HepG2 (cell line): Measurements from ENCODE around the gene STK32C. TPM values are rescaled to one million over a fixed set of nuclear protein-coding genes. Genes with fewer than 3 reads are reported as not detected.

ENCODE experiments used
- CHD4 ChIP-seq: fragments of 200-600 bp; sonication (generic); IDR thresholded peaks from 2 replicates; pipeline ENCODE4 v1.7.0; 2017; ENCODE audit warnings: mild to moderate bottlenecking, low read length, borderline replicate concordance
- DDIT3 ChIP-seq: sonication (generic); formaldehyde crosslinking; IDR thresholded peaks from 2 replicates; pipeline ENCODE4 v1.4.0; 2020; ENCODE audit warnings: mild to moderate bottlenecking, missing genetic modification reagents
- ELK4 ChIP-seq: sonication (generic); formaldehyde crosslinking; IDR thresholded peaks from 2 replicates; pipeline ENCODE4 v1.9.0; 2021; ENCODE audit warnings: missing genetic modification reagents, borderline replicate concordance
- FOXP4 ChIP-seq: sonication (generic); formaldehyde crosslinking; IDR thresholded peaks from 2 replicates; pipeline ENCODE4 v1.4.0; 2020; ENCODE audit warnings: missing genetic modification reagents
- GABPB1 ChIP-seq: IDR thresholded peaks from 2 replicates; pipeline ENCODE4 v1.6.1; 2016; ENCODE audit warnings: mild to moderate bottlenecking, missing genetic modification reagents, moderate library complexity, missing compliant biosample characterization
- HHEX ChIP-seq: IDR thresholded peaks from 2 replicates; pipeline ENCODE4 v1.6.1; 2016; ENCODE audit warnings: control low read depth
- HNRNPL ChIP-seq: fragments of 200-400 bp; formaldehyde crosslinking; IDR thresholded peaks from 2 replicates; pipeline ENCODE4 v1.6.1; 2017; ENCODE audit warnings: mild to moderate bottlenecking, low read depth, low read length
- HOXA7 ChIP-seq: sonication (generic); formaldehyde crosslinking; IDR thresholded peaks from 2 replicates; pipeline ENCODE4 v1.8.1; 2022; ENCODE audit warnings: mild to moderate bottlenecking, missing genetic modification reagents, moderate library complexity
- KDM2A ChIP-seq: sonication (generic); formaldehyde crosslinking; IDR thresholded peaks from 2 replicates; pipeline ENCODE4 v1.4.0; 2020; ENCODE audit warnings: low read depth, missing genetic modification reagents, borderline replicate concordance
- KDM4B ChIP-seq: sonication (generic); formaldehyde crosslinking; IDR thresholded peaks from 2 replicates; pipeline ENCODE4 v1.4.0; 2020; ENCODE audit warnings: missing genetic modification reagents
- KDM5B ChIP-seq: sonication (generic); formaldehyde crosslinking; IDR thresholded peaks from 2 replicates; pipeline ENCODE4 v1.4.0; 2020; ENCODE audit warnings: missing genetic modification reagents, mild to moderate bottlenecking, borderline replicate concordance
- MEF2D ChIP-seq: sonication (generic); formaldehyde crosslinking; IDR thresholded peaks from 2 replicates; pipeline ENCODE4 v1.5.1; 2020; ENCODE audit warnings: mild to moderate bottlenecking, missing genetic modification reagents
- NFE2L1 ChIP-seq: sonication (generic); formaldehyde crosslinking; IDR thresholded peaks from 2 replicates; pipeline ENCODE4 v1.4.0; 2020; ENCODE audit warnings: missing genetic modification reagents, mild to moderate bottlenecking, borderline replicate concordance
- NR2F6 ChIP-seq, 2 experiments: IDR thresholded peaks; 2 replicates each; pipeline ENCODE4 v1.6.1; 2016; ENCODE audit warnings: antibody characterized with exemption in 1 of 2, mild to moderate bottlenecking in 1 of 2
- RBAK ChIP-seq: sonication (generic); formaldehyde crosslinking; IDR thresholded peaks from 2 replicates; pipeline ENCODE4 v1.5.1; 2020; ENCODE audit warnings: mild to moderate bottlenecking, missing genetic modification reagents
- RELA ChIP-seq: sonication (generic); formaldehyde crosslinking; IDR thresholded peaks from 2 replicates; pipeline ENCODE4 v1.4.0; 2020; ENCODE audit warnings: missing genetic modification reagents
- SOX5 ChIP-seq: IDR thresholded peaks from 2 replicates; pipeline ENCODE4 v1.6.1; 2016; ENCODE audit warnings: borderline replicate concordance
- TBL1XR1 ChIP-seq: fragments of 150-350 bp; IDR thresholded peaks from 2 replicates; pipeline ENCODE4 v1.6.1; 2014; ENCODE audit warnings: borderline replicate concordance, low read length; ENCODE audit not compliant: partially characterized antibody
- TCF7L2 ChIP-seq: IDR thresholded peaks from 2 replicates; pipeline ENCODE4 v1.6.1; 2011; ENCODE audit warnings: mild to moderate bottlenecking, low read depth, low read length, moderate library complexity
- UBTF ChIP-seq: sonication (generic); formaldehyde crosslinking; IDR thresholded peaks from 2 replicates; pipeline ENCODE4 v1.4.0; 2020; ENCODE audit warnings: mild to moderate bottlenecking, missing genetic modification reagents
- ZBTB7A ChIP-seq: sonication (generic); formaldehyde crosslinking; IDR thresholded peaks from 2 replicates; pipeline ENCODE4 v1.8.0; 2022; ENCODE audit warnings: mild to moderate bottlenecking, missing genetic modification reagents
- ZKSCAN8 ChIP-seq: IDR thresholded peaks from 2 replicates; pipeline ENCODE4 v1.6.1; 2016; ENCODE audit warnings: borderline replicate concordance, missing genetic modification reagents, missing compliant biosample characterization
- ZNF552 ChIP-seq: sonication (generic); formaldehyde crosslinking; IDR thresholded peaks from 2 replicates; pipeline ENCODE4 v1.9.0; 2022; ENCODE audit warnings: missing genetic modification reagents, mild to moderate bottlenecking, borderline replicate concordance
- ZNF614 ChIP-seq: IDR thresholded peaks from 2 replicates; pipeline ENCODE4 v1.6.1; 2018; ENCODE audit warnings: missing biosample characterization, missing genetic modification reagents, inconsistent platforms, borderline replicate concordance
- ZSCAN30 ChIP-seq: sonication (generic); formaldehyde crosslinking; IDR thresholded peaks from 2 replicates; pipeline ENCODE4 v1.5.0; 2020; ENCODE audit warnings: mild to moderate bottlenecking, missing genetic modification reagents
- polyA plus RNA-seq, 8 experiments: library from polyadenylated mRNA; depleted of rRNA in 3 of 8; stranded (reverse) in 7 of 8; unstranded in 1 of 8; fragments of >200 nt; fragmentation: Illumina TruSeq in 4 of 8; extraction: Trizol in 4 of 8; gene quantifications; 2 replicates each; pipeline versions ENCODE4 v1.2.1 to v1.2.3, GENCODE V29; 2011 to 2016; ENCODE audit warnings: low read depth in 4 of 8, missing spikeins in 1 of 8, mixed read lengths in 1 of 8; ENCODE audit not compliant: insufficient read depth in 1 of 8
- total RNA-seq, 5 experiments: library from RNA; depleted of rRNA; stranded (reverse); fragments of >200 nt; fragmentation: Illumina TruSeq; extraction: Trizol; gene quantifications; 2 replicates each; pipeline ENCODE4 v1.2.3, GENCODE V29; 2016; ENCODE audit warnings: low read depth in 1 of 5

Gene STK32C
- total and polyA plus RNA-seq, 2 of the 13 experiments (the other 11 are each of a cell fraction or from before 2014, with no cell fraction given) = 10.9 to 19.4 TPM

- peak; percentile 70 for TF ChIP-seq UBTF (CRISPR knock-in tag)
- no peak for TF ChIP-seq ZSCAN30
- no peak for TF ChIP-seq MEF2D (CRISPR knock-in tag)
- no peak for TF ChIP-seq KDM2A
- no peak for TF ChIP-seq ZKSCAN8 (CRISPR knock-in tag)
- TF ChIP-seq NFE2L1 (CRISPR knock-in tag) = no peak
- no peak for TF ChIP-seq FOXP4 (CRISPR knock-in tag)
- no peak for TF ChIP-seq ZBTB7A
- TF ChIP-seq TBL1XR1 = no peak
- no peak for TF ChIP-seq DDIT3 (CRISPR knock-in tag)
- no peak for TF ChIP-seq CHD4
- no peak for TF ChIP-seq RBAK (CRISPR knock-in tag)
- no peak for TF ChIP-seq SOX5
- TF ChIP-seq KDM4B = no peak
- TF ChIP-seq HNRNPL = no peak
- TF ChIP-seq GABPB1 = peak; percentile 46; the same call in 1 of the 2 replicates
- no peak for TF ChIP-seq NR2F6 (IDR thresholded peaks at IDR 0.05)
- TF ChIP-seq NR2F6 (CRISPR knock-in tag; IDR thresholded peaks at IDR 0.05) = no peak
- TF ChIP-seq HHEX (CRISPR knock-in tag) = no peak
- no peak for TF ChIP-seq ELK4 (CRISPR knock-in tag)
- no peak for TF ChIP-seq ZNF614 (CRISPR knock-in tag)
- TF ChIP-seq ZNF552 = no peak
- TF ChIP-seq KDM5B (CRISPR knock-in tag) = 0 out of 2 replicates have a peak, but pooled peaks have one; percentile 18
- no peak for TF ChIP-seq RELA (CRISPR knock-in tag)
- TF ChIP-seq HOXA7 = no peak
- no peak for TF ChIP-seq TCF7L2
Measured at GRCh38 chr10:132306864-132307751, 642 bp downstream of the STK32C start (continued).
